GM12872 (cell line): ENCODE measurements around the gene RAB38.

Experiments used
- CTCF ChIP-seq: IDR thresholded peaks from 3 replicates; pipeline ENCODE4 v1.5.1; 2011; ENCODE audit warnings: low read depth, mild to moderate bottlenecking, low read length, moderate library complexity; ENCODE audit not compliant: insufficient read depth

Gene RAB38

DNA sequence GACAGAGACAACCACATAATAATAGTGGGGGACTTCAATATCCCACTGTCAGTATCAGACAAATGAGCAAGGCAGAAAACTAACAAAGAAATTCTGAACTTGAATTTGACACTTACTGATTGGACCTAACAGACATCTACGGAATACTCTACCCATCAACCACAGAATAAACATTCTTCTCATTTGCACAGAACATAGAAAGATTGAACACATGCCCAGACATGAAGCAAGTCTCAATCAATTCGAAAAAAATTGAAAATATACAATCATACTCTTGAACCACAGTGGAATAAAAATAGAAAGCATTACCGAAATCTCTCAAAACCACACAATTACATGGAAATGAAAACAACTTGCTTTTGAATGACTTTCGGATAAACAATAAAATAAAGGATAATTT lies 17.9 kb downstream of the RAB38 start:
- TF ChIP-seq CTCF, result no peak

- TF ChIP-seq CTCF, result no peak
These were observed 22.9 kb downstream of the RAB38 start for GRCh38 chr11:88152381-88152780.

DNA sequence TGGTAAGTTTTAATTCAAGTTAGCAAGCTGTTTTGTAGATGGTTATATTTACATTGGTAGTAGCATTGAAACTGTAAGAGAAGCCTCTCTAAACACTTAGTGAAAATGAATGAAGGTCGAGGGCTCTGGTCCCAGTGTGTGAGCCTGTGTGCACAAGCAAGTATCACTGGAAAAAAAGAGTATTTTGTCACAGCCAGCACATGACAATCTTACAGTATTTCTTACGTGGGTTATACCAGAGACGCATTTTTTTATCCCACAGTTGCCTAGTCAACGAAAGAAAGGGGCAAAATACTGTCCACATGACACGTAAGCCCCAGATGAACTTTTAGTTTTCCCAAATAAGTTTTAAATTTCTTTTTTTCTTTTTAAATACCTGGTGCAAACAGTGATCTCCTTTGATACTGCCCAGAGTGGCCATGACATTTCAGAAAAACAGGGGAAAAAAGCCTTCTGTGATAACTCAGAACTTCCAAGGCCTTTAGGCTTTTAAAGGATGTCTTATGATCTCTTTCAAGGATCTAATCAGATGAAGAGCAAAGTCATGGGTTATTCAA lies 23.5 kb downstream of the RAB38 start:
- TF ChIP-seq CTCF, result no peak

GRCh38 chr11:88146106-88146505 lies 29.1 kb downstream of the RAB38 start:
- TF ChIP-seq CTCF, result no peak

GRCh38 chr11:88139865-88140264 lies 35.4 kb downstream of the RAB38 start:
- TF ChIP-seq CTCF, result no peak

DNA sequence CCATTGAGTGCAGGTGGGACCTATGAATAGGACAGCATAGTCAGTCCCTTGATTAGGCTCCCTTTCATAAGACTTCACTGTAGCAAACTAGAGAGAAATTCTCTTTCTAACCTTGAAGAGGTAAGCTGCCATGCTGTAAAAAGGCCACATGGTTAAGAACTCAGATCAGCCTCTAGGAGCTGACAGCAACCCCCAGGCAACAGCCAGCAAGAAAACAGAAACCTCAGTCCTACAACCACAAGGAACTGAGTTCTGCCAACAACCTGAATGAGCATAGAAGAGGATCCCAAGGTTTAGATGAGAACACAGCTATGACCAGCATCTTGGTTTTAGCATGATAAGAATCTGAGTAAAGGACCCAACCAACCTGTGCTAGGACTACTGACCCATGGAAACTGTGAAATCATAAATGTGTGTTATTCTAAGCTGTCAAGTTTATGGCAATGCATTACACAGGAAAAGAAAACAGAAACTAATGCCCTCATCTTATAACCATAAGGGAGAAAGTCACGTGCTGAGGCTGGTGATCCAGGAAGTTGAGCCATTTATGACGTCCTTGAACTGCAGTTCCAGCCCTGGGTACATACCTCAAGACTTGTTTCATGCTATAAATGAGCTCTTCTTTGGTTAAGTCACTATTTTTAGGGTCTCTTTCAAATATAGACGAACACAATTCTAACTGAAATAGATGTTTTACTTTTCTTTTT lies 43.3 kb downstream of the RAB38 start:
- TF ChIP-seq CTCF, result no peak

GRCh38 chr11:88122956-88123355 lies 52.3 kb downstream of the RAB38 start:
- TF ChIP-seq CTCF, result no peak
